SK-N-SH (cell line): ENCODE results near the gene OGDH. TPM values are rescaled to one million over a fixed set of nuclear protein-coding genes. Genes with fewer than 3 reads are reported as not detected.
"Not testable (repeated sequence)": the region's sequence is repeated elsewhere in the genome, so short reads cannot be mapped to it uniquely, and the experiment has no call there.

Source experiments
- CTCF ChIA-PET: fragments of 300-600, 350-600 bp; formaldehyde crosslinking; extraction: SDS; loops from one replicate; lab custom pipeline; 2021; lab: Yijun Ruan, JAX
- POLR2A ChIA-PET: fragments of 350-600 bp; sonication (Branson Sonifier 250); formaldehyde crosslinking; extraction: SDS; loops from one replicate; lab custom pipeline; 2020; ENCODE audit warnings: antibody characterized with exemption, inconsistent platforms; lab: Yijun Ruan, JAX
- DNase-seq: peaks from one replicate; pipeline ENCODE4 v3.0.0; 2012
- H2AFZ ChIP-seq: fragments of 200-600 bp; sonication (generic); 2 replicates; pipeline ENCODE4 v1.8.1; 2016; ENCODE audit warnings: antibody characterized with exemption, mild to moderate bottlenecking, low read depth
- H3F3A ChIP-seq: fragments of 200-600 bp; sonication (generic); replicated peaks from 2 replicates; pipeline ENCODE3; 2016; ENCODE audit warnings: antibody characterized with exemption, mild to moderate bottlenecking; ENCODE audit not compliant: insufficient read depth
- H3K27ac ChIP-seq, 2 experiments: fragments of 200-500 bp in 1 of 2; fragments of 200-600 bp in 1 of 2; sonication (Bioruptor generic) in 1 of 2; sonication (generic), shearing (Covaris generic) in 1 of 2; 2 replicates each; pipeline versions ENCODE4 v1.5.1 to v1.6.1; 2014 to 2016; ENCODE audit warnings: low read depth in 2 of 2, inconsistent platforms in 1 of 2, low read length in 1 of 2, mild to moderate bottlenecking in 1 of 2, mixed read lengths in 1 of 2
- H3K27me3 ChIP-seq: fragments of 200-600 bp; sonication (generic), shearing (Covaris generic); 2 replicates; pipeline ENCODE4 v1.6.1; 2016; ENCODE audit warnings: mixed run types; ENCODE audit not compliant: insufficient read depth
- H3K36me3 ChIP-seq, 2 experiments: fragments of 200-500 bp in 1 of 2; fragments of 200-600 bp in 1 of 2; sonication (Bioruptor generic) in 1 of 2; sonication (generic) in 1 of 2; replicated peaks in 1 of 2; 2 replicates each; pipeline versions ENCODE3 to v1.5.1; 2014 to 2016; ENCODE audit warnings: low read length in 1 of 2, mild to moderate bottlenecking in 1 of 2; ENCODE audit not compliant: insufficient read depth in 2 of 2, control insufficient read depth in 1 of 2
- H3K4me1 ChIP-seq, 2 experiments: fragments of 200-500 bp in 1 of 2; fragments of 200-600 bp in 1 of 2; sonication (Bioruptor generic) in 1 of 2; sonication (generic), shearing (Covaris generic) in 1 of 2; 2 replicates each; pipeline versions ENCODE4 v1.5.1 to v1.6.1; 2014 to 2016; ENCODE audit warnings: low read depth in 1 of 2, low read length in 1 of 2, mixed run types in 1 of 2; ENCODE audit not compliant: insufficient read depth in 2 of 2, control insufficient read depth in 1 of 2
- H3K4me2 ChIP-seq: fragments of 200-600 bp; sonication (generic), shearing (Covaris generic); 2 replicates; pipeline ENCODE4 v1.6.1; 2017; ENCODE audit warnings: mixed run types
- H3K4me3 ChIP-seq, 2 experiments: fragments of 200-500 bp in 1 of 2; fragments of 200-600 bp in 1 of 2; sonication (Bioruptor generic) in 1 of 2; sonication (generic), shearing (Covaris generic) in 1 of 2; 2 replicates each; pipeline versions ENCODE4 v1.5.1 to v1.8.1; 2014 to 2016; ENCODE audit warnings: low read depth in 2 of 2, inconsistent platforms in 1 of 2, low read length in 1 of 2, mild to moderate bottlenecking in 1 of 2, mixed read lengths in 1 of 2, moderate library complexity in 1 of 2
- H3K79me2 ChIP-seq: fragments of 200-600 bp; sonication (generic); 2 replicates; pipeline ENCODE4 v1.8.1; 2017; ENCODE audit warnings: mild to moderate bottlenecking; ENCODE audit not compliant: insufficient read depth
- H3K9ac ChIP-seq: fragments of 200-600 bp; sonication (generic); 2 replicates; pipeline ENCODE4 v1.6.1; 2017; ENCODE audit warnings: mixed run types
- H3K9me2 ChIP-seq: fragments of 200-600 bp; sonication (generic); 2 replicates; pipeline ENCODE4 v1.6.1; 2017; ENCODE audit warnings: mixed run types
- H3K9me3 ChIP-seq: fragments of 200-600 bp; sonication (generic); 2 replicates; pipeline ENCODE4 v1.6.1; 2017; ENCODE audit warnings: mixed run types, mild to moderate bottlenecking, moderate library complexity
- H4K20me1 ChIP-seq: fragments of 200-600 bp; sonication (generic); 2 replicates; pipeline ENCODE4 v1.6.1; 2017; ENCODE audit warnings: mild to moderate bottlenecking, mixed run types; ENCODE audit not compliant: insufficient read depth
- CHD2 ChIP-seq: fragments of 150-350 bp; IDR thresholded peaks from 2 replicates; pipeline ENCODE4 v1.6.1; 2018; ENCODE audit warnings: low read length; ENCODE audit not compliant: partially characterized antibody
- FOSL2 ChIP-seq: IDR thresholded peaks from 2 replicates; pipeline ENCODE4 v1.4.0; 2012; ENCODE audit warnings: low read depth, mild to moderate bottlenecking, moderate library complexity, borderline replicate concordance
- GATA2 ChIP-seq: sonication (generic); formaldehyde crosslinking; IDR thresholded peaks from 2 replicates; pipeline ENCODE4 v1.5.0; 2020; ENCODE audit warnings: mild to moderate bottlenecking, missing genetic modification reagents
- JUND ChIP-seq: IDR thresholded peaks from 2 replicates; pipeline ENCODE4 v1.4.0; 2012
- MEF2A ChIP-seq: IDR thresholded peaks from 2 replicates; pipeline ENCODE4 v1.4.0; 2012; ENCODE audit warnings: low read depth, borderline replicate concordance
- MXI1 ChIP-seq: IDR thresholded peaks from 2 replicates; pipeline ENCODE4 v1.6.1; 2012; ENCODE audit warnings: mild to moderate bottlenecking, low read depth, low read length, improper control_type of control experiment
- NFIC ChIP-seq: IDR thresholded peaks from 2 replicates; pipeline ENCODE4 v1.4.0; 2012; ENCODE audit warnings: borderline replicate concordance
- SMC3 ChIP-seq: IDR thresholded peaks from 2 replicates; pipeline ENCODE4 v1.6.1; 2012; ENCODE audit warnings: low read depth, low read length, improper control_type of control experiment
- TAF1 ChIP-seq: IDR thresholded peaks from 2 replicates; pipeline ENCODE4 v1.6.1; 2012; ENCODE audit warnings: low read depth, mild to moderate bottlenecking, low read length, moderate library complexity, borderline replicate concordance
- WGBS: methylation state at CpG from one replicate; pipeline ENCODE4 v1.1.6; 2017; ENCODE audit warnings: low lambda C conversion rate; 5-methylcytosine and 5-hydroxymethylcytosine counted together
- polyA plus RNA-seq, 3 experiments: library from polyadenylated mRNA; depleted of rRNA; stranded (reverse); fragments of >200 nt; gene quantifications; 2 replicates each; pipeline ENCODE4 v1.2.3, GENCODE V29; 2012
- TF ChIP-seq, protein P1 (sequence below): fragments of 200-600 bp; sonication (generic); IDR thresholded peaks from 2 replicates; pipeline ENCODE4 v1.6.1; 2017; ENCODE audit warnings: antibody characterized with exemption, mild to moderate bottlenecking, moderate library complexity
- TF ChIP-seq, protein P2 (sequence below): IDR thresholded peaks from 2 replicates; pipeline ENCODE4 v1.4.0; 2012; ENCODE audit warnings: low read depth

The OGDH gene
- polyA plus RNA-seq, 1 of the 3 experiments (the other 2 are of a cell fraction) = 69.4 TPM

- DNase-seq = no peak
- Histone ChIP-seq H3K9me3 (no peaks in the 10 kb centered on the region), H3F3A (peaks cover 5% of the 10 kb centered on the region), H3K36me3 (peaks cover 12 to 24% of the 10 kb centered on the region in 2 experiments), H3K4me2 (no peak overlapping the region), H3K27ac (no peak overlapping the region), H3K79me2 (no peaks in the 10 kb centered on the region), H2AFZ (no peak overlapping the region), H3K27me3 (no peaks in the 10 kb centered on the region), H3K4me1 (peaks cover 4 to 5% of the 10 kb centered on the region in 2 experiments; a peak in 2 of 4 replicates), H4K20me1 (peaks cover 10% of the 10 kb centered on the region; the same call in 1 of the 2 replicates), H3K9me2 (no peaks in the 10 kb centered on the region), H3K9ac (no peak overlapping the region), H3K4me3 (no peak overlapping the region)
- CTCF ChIA-PET = interaction anchor here (1.0 to 1.2 kb wide), 2 partner anchors 9 to 365 kb away, joined by 3 read pairs; no protein-coding TSS in a partner anchor
- POLR2A ChIA-PET = interaction anchor here (2.1 kb wide), 1 partner anchor 71 kb away, joined by 7 read pairs; the partner anchor contains the start of gene NUDCD3
- 61% methylated on average over 4 of the region's 6 CpGs for WGBS
- TF ChIP-seq MEF2A (no peak), NFIC (no peak), CHD2 (no peak), TAF1 (no peak), MXI1 (no peak), JUND (no peak), SMC3 (no peak)
- TF ChIP-seq, protein P1, sequence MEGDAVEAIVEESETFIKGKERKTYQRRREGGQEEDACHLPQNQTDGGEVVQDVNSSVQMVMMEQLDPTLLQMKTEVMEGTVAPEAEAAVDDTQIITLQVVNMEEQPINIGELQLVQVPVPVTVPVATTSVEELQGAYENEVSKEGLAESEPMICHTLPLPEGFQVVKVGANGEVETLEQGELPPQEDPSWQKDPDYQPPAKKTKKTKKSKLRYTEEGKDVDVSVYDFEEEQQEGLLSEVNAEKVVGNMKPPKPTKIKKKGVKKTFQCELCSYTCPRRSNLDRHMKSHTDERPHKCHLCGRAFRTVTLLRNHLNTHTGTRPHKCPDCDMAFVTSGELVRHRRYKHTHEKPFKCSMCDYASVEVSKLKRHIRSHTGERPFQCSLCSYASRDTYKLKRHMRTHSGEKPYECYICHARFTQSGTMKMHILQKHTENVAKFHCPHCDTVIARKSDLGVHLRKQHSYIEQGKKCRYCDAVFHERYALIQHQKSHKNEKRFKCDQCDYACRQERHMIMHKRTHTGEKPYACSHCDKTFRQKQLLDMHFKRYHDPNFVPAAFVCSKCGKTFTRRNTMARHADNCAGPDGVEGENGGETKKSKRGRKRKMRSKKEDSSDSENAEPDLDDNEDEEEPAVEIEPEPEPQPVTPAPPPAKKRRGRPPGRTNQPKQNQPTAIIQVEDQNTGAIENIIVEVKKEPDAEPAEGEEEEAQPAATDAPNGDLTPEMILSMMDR = no peak
- TF ChIP-seq, protein P2, sequence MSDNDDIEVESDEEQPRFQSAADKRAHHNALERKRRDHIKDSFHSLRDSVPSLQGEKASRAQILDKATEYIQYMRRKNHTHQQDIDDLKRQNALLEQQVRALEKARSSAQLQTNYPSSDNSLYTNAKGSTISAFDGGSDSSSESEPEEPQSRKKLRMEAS = no peak
Measured at GRCh38 chr7:44561481-44561880, 44.9 kb upstream of the OGDH start.

DNA sequence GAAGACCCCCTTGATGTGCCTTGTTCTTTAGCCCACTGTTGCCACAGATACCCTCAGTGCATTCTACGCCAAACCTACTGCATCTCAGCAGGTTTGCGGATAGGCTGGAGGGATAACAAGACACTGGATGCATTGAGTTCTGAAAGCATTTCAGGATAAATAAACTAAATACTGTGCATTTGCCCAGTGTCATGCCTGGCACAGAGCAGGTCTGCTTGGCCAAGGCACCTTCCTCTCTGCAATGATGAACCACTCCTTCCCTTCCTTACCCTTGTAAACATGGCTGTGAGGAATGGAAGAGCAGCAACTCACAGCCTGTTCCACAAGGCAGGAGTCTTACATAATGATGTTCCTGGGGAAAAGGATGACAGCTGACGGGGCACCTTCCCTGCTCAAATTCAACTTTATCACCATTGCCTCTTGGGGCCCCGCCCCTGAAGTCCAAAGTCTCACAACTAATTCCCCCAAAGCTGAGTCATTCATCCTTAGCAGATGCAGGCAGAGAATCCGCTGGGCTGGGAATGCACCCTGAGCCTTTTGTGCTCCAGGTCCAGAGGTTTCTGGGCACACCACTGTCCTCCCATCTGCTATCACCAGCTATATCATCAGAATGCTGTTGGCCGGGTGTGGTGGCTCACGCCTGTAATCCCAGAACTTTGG is 44.3 kb upstream of the OGDH start:
- 74% methylated on average over 7 of the region's 7 CpGs for WGBS
- Histone ChIP-seq H3K4me2 (no peak overlapping the region), H3K27ac (no peak overlapping the region), H3F3A (peaks cover 8% of the 10 kb centered on the region), H3K4me3 (no peak overlapping the region), H3K4me1 (peaks cover 4 to 5% of the 10 kb centered on the region in 2 experiments; a peak in 2 of 4 replicates), H3K9ac (no peak overlapping the region), H3K27me3 (no peaks in the 10 kb centered on the region), H2AFZ (no peak overlapping the region), H3K9me3 (no peaks in the 10 kb centered on the region), H4K20me1 (peaks cover 10% of the 10 kb centered on the region; the same call in 1 of the 2 replicates), H3K36me3 (peaks cover 12 to 29% of the 10 kb centered on the region in 2 experiments), H3K79me2 (no peaks in the 10 kb centered on the region), H3K9me2 (no peaks in the 10 kb centered on the region)
- no peak for TF ChIP-seq GATA2
- peak; percentile 26; the same call in 1 of the 2 replicates for TF ChIP-seq FOSL2
- ChIA-PET POLR2A (no interaction called here), CTCF (interaction anchor here (1.2 to 7.2 kb wide), 2 partner anchors 8 to 15 kb away, joined by 3 to 98 read pairs; partner anchors contain the start of genes DDX56 and TMED4)
- no peak for DNase-seq

DNA sequence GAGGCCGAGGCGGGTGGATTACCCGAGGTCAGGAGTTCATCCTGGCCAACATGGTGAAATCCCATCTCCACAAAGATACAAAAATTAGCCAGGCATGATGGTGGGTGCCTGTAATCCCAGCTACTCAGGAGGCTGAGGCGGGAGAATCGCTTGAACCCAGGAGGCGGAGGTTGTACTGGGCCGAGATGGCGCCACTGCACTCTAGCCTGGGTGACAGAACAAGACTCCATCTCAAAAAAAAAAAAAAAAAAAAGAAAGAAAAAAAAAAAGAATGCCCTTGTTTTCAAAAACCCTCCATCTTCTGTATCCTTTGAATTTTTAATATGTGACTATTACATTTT is 43.8 kb upstream of the OGDH start:
- H4K20me1 ChIP-seq = peaks cover 10% of the 10 kb centered on the region; the same call in 1 of the 2 replicates
- H3K4me1 ChIP-seq, DNase-seq, H3K4me3 ChIP-seq, H3K9ac ChIP-seq, POLR2A ChIA-PET, H3K9me3 ChIP-seq, H3K27ac ChIP-seq, H3F3A ChIP-seq, H3K27me3 ChIP-seq, H3K4me2 ChIP-seq, H2AFZ ChIP-seq, H3K79me2 ChIP-seq, H3K9me2 ChIP-seq: not testable (repeated sequence)
- peaks cover 12 to 34% of the 10 kb centered on the region in 2 experiments for H3K36me3 ChIP-seq
- 79% methylated on average over 8 of the region's 8 CpGs for WGBS
- CTCF ChIA-PET = interaction anchor here (1.2 to 7.2 kb wide), 2 partner anchors 8 to 15 kb away, joined by 3 to 98 read pairs; partner anchors contain the start of genes DDX56 and TMED4
